ENCODE results near the gene OTUD6A.
A peak's percentile ranks its signal among the peaks of the same experiment; 100 is the strongest.
"Not testable (repeated sequence)": the region's sequence is repeated elsewhere in the genome, so short reads cannot be mapped to it uniquely, and the experiment has no call there.

The OTUD6A gene

GRCh38 chrX:70049406-70049805, 12.9 kb upstream of the OTUD6A start:
- DNase-seq (ENCODE audit: low spot score) = no peak

GRCh38 chrX:70049925-70050324, 12.3 kb upstream of the OTUD6A start, which contains the start of gene AWAT2:
Gene AWAT2, minus strand, starts transcription at chrX:70049938. Its CDS starts 6 bp downstream, at chrX:70049932.
- no peak for DNase-seq (ENCODE audit: low spot score)

- DNase-seq (ENCODE audit: low spot score) = no peak
Measured at GRCh38 chrX:70052895-70053615, 9.2 kb upstream of the OTUD6A start.

- no peak for DNase-seq (ENCODE audit: low spot score)
Measured at GRCh38 chrX:70054391-70054790, 7.9 kb upstream of the OTUD6A start.

GRCh38 chrX:70062961-70063550, 799 bp downstream of the OTUD6A start:
- DNase-seq (ENCODE audit: low spot score) = no peak

GRCh38 chrX:70066646-70067045, 4.4 kb downstream of the OTUD6A start:
- no peak for DNase-seq (ENCODE audit: low spot score)

- DNase-seq (ENCODE audit: low spot score) = no peak
Measured at GRCh38 chrX:70079297-70079696, 17.0 kb downstream of the OTUD6A start.

- DNase-seq (ENCODE audit: low spot score) = no peak
Measured at GRCh38 chrX:70079870-70080269, 17.6 kb downstream of the OTUD6A start.

GRCh38 chrX:70082723-70083122, 20.5 kb downstream of the OTUD6A start:
- no peak for DNase-seq (ENCODE audit: low spot score)

GRCh38 chrX:70084592-70085240, 22.5 kb downstream of the OTUD6A start:
- no peak for DNase-seq (ENCODE audit: low spot score)

- no peak for DNase-seq (ENCODE audit: low spot score)
Measured at GRCh38 chrX:70087857-70088630, 25.8 kb downstream of the OTUD6A start.

GRCh38 chrX:70088751-70089150, 26.5 kb downstream of the OTUD6A start:
- DNase-seq (ENCODE audit: low spot score) = no peak

- DNase-seq (ENCODE audit: low spot score) = no peak
Measured at GRCh38 chrX:70089604-70090297, 27.5 kb downstream of the OTUD6A start.

- no peak for DNase-seq (ENCODE audit: low spot score)
Measured at GRCh38 chrX:70092247-70092646, 30.0 kb downstream of the OTUD6A start.

- DNase-seq (ENCODE audit: low spot score) = peak; percentile 21
Measured at GRCh38 chrX:70096052-70096451, 33.8 kb downstream of the OTUD6A start.

- DNase-seq (ENCODE audit: low spot score) = no peak
Measured at GRCh38 chrX:70105229-70105628, 43.0 kb downstream of the OTUD6A start.

- not testable (repeated sequence) for DNase-seq (ENCODE audit: low spot score)
Measured at GRCh38 chrX:70111436-70112026, 49.3 kb downstream of the OTUD6A start.

Measured in iPS-NIHi11 (cell line).